Heart left ventricle (tissue), 16 donors: ENCODE results near the gene QKI. TPM values are rescaled to one million over a fixed set of nuclear protein-coding genes. Genes with fewer than 3 reads are reported as not detected.
"Not testable (repeated sequence)": the region's sequence is repeated elsewhere in the genome, so short reads cannot be mapped to it uniquely, and the experiment has no call there.

Experiments
- ATAC-seq, 4 donors: fragments of 200-7000 bp; cut with Tn5 transposase; one replicate each; pipeline ENCODE4 v1.9.1; 2020 to 2022; ENCODE audit warnings: moderate library complexity in 4 of 4, mild to moderate bottlenecking in 3 of 4, moderate number of reproducible peaks in 1 of 4
- DNase-seq, 5 donors: peaks; one replicate each; pipeline ENCODE4 v3.0.0-alpha.2; 2020
- H3K27ac ChIP-seq, 12 donors: fragments of 200-600 bp; sonication (generic) in 4 of 12; one replicate each; pipeline versions ENCODE4 v1.5.0 to v1.8.0; 2016 to 2022; ENCODE audit warnings: mild to moderate bottlenecking in 2 of 12
- H3K27me3 ChIP-seq, 9 donors: fragments of 200-600 bp; sonication (generic) in 2 of 9; one replicate each; pipeline versions ENCODE4 v1.5.1 to v1.8.0; 2016 to 2022; ENCODE audit warnings: mild to moderate bottlenecking in 3 of 9
- H3K36me3 ChIP-seq, 9 donors: fragments of 200-600 bp; sonication (generic) in 2 of 9; one replicate each; pipeline versions ENCODE4 v1.5.0 to v1.8.0; 2018 to 2022; ENCODE audit warnings: mild to moderate bottlenecking in 2 of 9
- H3K4me1 ChIP-seq, 12 donors: fragments of 200-600 bp; sonication (generic) in 4 of 12; one replicate each; pipeline versions ENCODE4 v1.5.0 to v1.8.0; 2016 to 2022; ENCODE audit warnings: mild to moderate bottlenecking in 3 of 12
- H3K4me3 ChIP-seq, 12 donors: fragments of 200-600 bp; sonication (generic) in 4 of 12; one replicate each; pipeline versions ENCODE4 v1.5.0 to v1.8.0; 2017 to 2022; ENCODE audit warnings: mild to moderate bottlenecking in 9 of 12, moderate library complexity in 4 of 12
- H3K9me3 ChIP-seq, 12 donors: fragments of 200-600 bp; sonication (generic) in 4 of 12; one replicate each; pipeline versions ENCODE4 v1.5.0 to v1.8.0; 2016 to 2022; ENCODE audit warnings: mild to moderate bottlenecking in 1 of 12
- CTCF ChIP-seq, 12 donors: fragments of 200-600 bp; sonication (generic) in 4 of 12; IDR thresholded peaks; one replicate each; pipeline versions ENCODE4 v1.5.0 to v1.8.0; 2018 to 2022; ENCODE audit warnings: antibody characterized with exemption in 12 of 12, mild to moderate bottlenecking in 5 of 12
- POLR2A ChIP-seq, 2 donors: fragments of 450-650 bp; IDR thresholded peaks; one replicate each; pipeline ENCODE4 v1.6.1; 2017; ENCODE audit warnings: antibody characterized with exemption in 2 of 2, mild to moderate bottlenecking in 2 of 2, moderate library complexity in 2 of 2
- WGBS, 4 donors: extraction: QIAGEN DNeasy Blood & Tissue Kit in 2 of 4; methylation state at CpG; one replicate each; pipeline versions ENCODE4 v1.1.5 to v1.1.7; 2013 to 2018; 5-methylcytosine and 5-hydroxymethylcytosine counted together
- intact Hi-C, 10 donors: fragments of 100-400 bp; cut with DNase I; formaldehyde crosslinking; loops; one replicate each; pipeline versions ENCODE4 v1.11.1 to v1.14.2; 2022
- polyA plus RNA-seq, 2 donors: library from polyadenylated mRNA; stranded (reverse); fragments of 200-250 nt; gene quantifications; one replicate each; pipeline ENCODE4 v1.2.3, GENCODE V29; 2013
- total RNA-seq, 9 donors: library from RNA; depleted of rRNA in 2 of 9; stranded (reverse); fragments of >200 nt in 2 of 9; fragmentation: NEBNext Ultra II Directional in 3 of 9; extraction: Animal tissue kit (Norgen Biotek cat#: 25700) in 3 of 9; gene quantifications; one replicate each; pipeline versions ENCODE4 v1.1.0 to v1.2.4, GENCODE V29; 2016 to 2023
- donor health status: ischemic (EF 13 %, LVEDD 7.1; RV severe dilation, severe dysfunction).
- donor health status: healthy with polysubstance abuse.
- donor health status: DM: no; HTN: yes; CAD: no.
- donor health status: DM: no; HTN: no; CAD: no.
- donor health status: ischemic (EF 25% LVEDD 6.9; RV normal size, moderate dysfunction).
- donor health status: ischemic (EF 25% LVEDD 5.7; RV mildly dilated, moderate dysfunction).
- donor health status: healthy.
- donor health status: DM: yes; HTN: yes; CAD: no.
- donor health status: ischemic (EF 35%, LVEDD 5.7; RV mildly dilated, moderate dysfunction).
- donor health status: nonischemic (EF 11% LVEDD 7.7; RV severe dilation, severe dysfunction).
- donor health status: DM: yes; HTN: yes; CAD: no.
- donor health status: PGD.
- donor health status: ischemic (EF 29% LVEDD 5.4; RV normal size, mild dysfunction).
- donor health status: nonischemic (EF 23%, LVEDD 6.1; RV moderate dilation, normal function).

QKI gene
- total and polyA plus RNA-seq, 11 donors: 80.2 to 607 (median 474) TPM

- no peak for TF ChIP-seq POLR2A (IDR thresholded peaks at IDR 0.05)
- no peak for TF ChIP-seq CTCF (IDR thresholded peaks at IDR 0.05)
- Histone ChIP-seq H3K27ac (no peak overlapping the region), H3K4me1 (peaks cover 0 to 10% (median 0%) of the 10 kb centered on the region in 12 donors), H3K9me3 (peaks cover 0 to 3% (median 0%) of the 10 kb centered on the region in 12 donors), H3K36me3 (no peaks in the 10 kb centered on the region), H3K4me3 (no peak overlapping the region), H3K27me3 (no peaks in the 10 kb centered on the region)
- intact Hi-C loops: no loop called here
- DNase-seq: no peak
- ATAC-seq: no peak
- WGBS, 4 donors: 84 to 87% (median 85%) methylated on average over 7 of the region's 7 CpGs
These were observed 34.3 kb upstream of the QKI start for GRCh38 chr6:163380216-163380615.

GRCh38 chr6:163381118-163381756 lies 33.3 kb upstream of the QKI start:
- H3K9me3 ChIP-seq: peaks cover 0 to 3% (median 0%) of the 10 kb centered on the region in 12 donors
- H3K4me3 ChIP-seq: no peak overlapping the region
- intact Hi-C loops: no loop called here
- no peak for TF ChIP-seq CTCF (IDR thresholded peaks at IDR 0.05)
- TF ChIP-seq POLR2A (IDR thresholded peaks at IDR 0.05): no peak
- H3K27ac ChIP-seq: no peak overlapping the region
- no peak for DNase-seq
- ATAC-seq: no peak
- 92 to 97% (median 95%) methylated on average over 8 of the region's 8 CpGs for WGBS, 4 donors
- H3K36me3 ChIP-seq: no peaks in the 10 kb centered on the region
- H3K4me1 ChIP-seq: peaks cover 0 to 10% (median 0%) of the 10 kb centered on the region in 12 donors
- H3K27me3 ChIP-seq: no peaks in the 10 kb centered on the region

GRCh38 chr6:163383396-163383795 lies 31.1 kb upstream of the QKI start:
- H3K27ac ChIP-seq: not testable (repeated sequence)

GRCh38 chr6:163383912-163384311 lies 30.6 kb upstream of the QKI start:
- WGBS, 4 donors: 97 to 99% (median 99%) methylated on average over 5 of the region's 5 CpGs
- ATAC-seq (no peak), DNase-seq (no peak)
- Histone ChIP-seq H3K27me3 (no peaks in the 10 kb centered on the region), H3K4me3 (no peak overlapping the region), H3K9me3 (peaks cover 0 to 3% (median 0%) of the 10 kb centered on the region in 12 donors), H3K4me1 (peaks cover 0 to 10% (median 0%) of the 10 kb centered on the region in 12 donors), H3K27ac (no peak overlapping the region), H3K36me3 (no peaks in the 10 kb centered on the region)
- TF ChIP-seq POLR2A (IDR thresholded peaks at IDR 0.05) (no peak), CTCF (IDR thresholded peaks at IDR 0.05) (no peak)
- intact Hi-C loops: no loop called here

More at GRCh38 chr6:163383396-163383795, 31.1 kb upstream of the QKI start:
- 92 to 99% (median 94%) methylated on average over 3 of the region's 3 CpGs for WGBS, 4 donors
- DNase-seq, H3K4me1 ChIP-seq, ATAC-seq, H3K27me3 ChIP-seq, intact Hi-C loops, H3K9me3 ChIP-seq, H3K36me3 ChIP-seq, H3K4me3 ChIP-seq: not testable (repeated sequence)

- no peak overlapping the region for H3K27ac ChIP-seq
- H3K4me3 ChIP-seq: no peak overlapping the region
- TF ChIP-seq CTCF (IDR thresholded peaks at IDR 0.05) (no peak), POLR2A (IDR thresholded peaks at IDR 0.05) (no peak)
- H3K36me3 ChIP-seq: no peaks in the 10 kb centered on the region
- ATAC-seq (no peak), DNase-seq (no peak)
- peaks cover 0 to 10% (median 0%) of the 10 kb centered on the region in 12 donors for H3K4me1 ChIP-seq
- intact Hi-C loops: no loop called here
- H3K9me3 ChIP-seq: peaks cover 0 to 3% (median 0%) of the 10 kb centered on the region in 12 donors
- 77 to 86% (median 83%) methylated on average over 2 of the region's 2 CpGs for WGBS, 4 donors
- H3K27me3 ChIP-seq: no peaks in the 10 kb centered on the region
These were observed 30.0 kb upstream of the QKI start for GRCh38 chr6:163384510-163384909.

GRCh38 chr6:163385503-163385902 lies 29.0 kb upstream of the QKI start:
- H3K27me3 ChIP-seq: not testable (repeated sequence)

More at GRCh38 chr6:163385503-163385902, 29.0 kb upstream of the QKI start:
- H3K27ac ChIP-seq, DNase-seq, H3K36me3 ChIP-seq, ATAC-seq, H3K9me3 ChIP-seq, H3K4me3 ChIP-seq, intact Hi-C loops, H3K4me1 ChIP-seq: not testable (repeated sequence)
- WGBS, 4 donors: 97 to 99% (median 98%) methylated on average over 13 of the region's 13 CpGs
